Measurements from ENCODE around the gene TP53TG3C.
"Not testable (repeated sequence)": the region's sequence is repeated elsewhere in the genome, so short reads cannot be mapped to it uniquely, and the experiment has no call there.

The TP53TG3C gene, protein sequence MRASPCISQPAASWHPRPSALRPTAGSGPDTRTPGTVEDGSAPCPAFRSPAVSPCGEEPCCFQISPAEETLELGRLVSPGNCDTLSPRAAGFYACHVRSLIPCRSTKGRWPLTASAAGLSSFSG

DNA sequence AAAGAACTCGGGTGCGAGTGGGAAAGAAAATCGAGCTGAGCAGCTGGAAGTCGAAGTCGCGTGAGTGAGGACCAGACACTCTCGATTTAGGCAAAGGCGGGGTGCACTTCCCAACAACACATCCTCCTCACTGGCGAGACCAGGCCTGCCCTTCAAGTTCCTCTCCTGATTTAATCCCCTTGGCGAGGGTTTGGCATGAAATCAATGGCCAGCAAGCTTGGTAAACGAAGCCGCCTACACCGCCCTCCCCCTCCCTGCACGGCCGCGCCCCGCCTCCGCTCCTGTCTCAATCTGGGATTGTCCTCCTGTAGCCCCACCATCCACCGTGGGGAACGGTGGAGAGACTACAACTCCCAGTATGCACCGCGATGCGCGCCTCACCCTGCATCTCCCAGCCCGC is at the start of gene TP53TG3C:
TSS of gene TP53TG3C (plus strand) at position 301 of the 400 bp plus-strand sequence. CDS start at position 369, 68 bp downstream.
- not testable (repeated sequence) for DNase-seq (ENCODE audit: low read depth); H3K4me3 ChIP-seq (ENCODE audit: low read depth, low read length)

All from choroid plexus epithelial cell (primary cell).